Nephron (organoid): ENCODE measurements around the gene ATP5F1B.
A peak's percentile ranks its signal among the peaks of the same experiment; 100 is the strongest.

Source experiments
- H3K27ac Mint-ChIP-seq, 3 experiments: 2 replicates each; pipeline ENCODE4 v1.8.0; 2020; ENCODE audit warnings: mixed read lengths in 3 of 3, mild to moderate bottlenecking in 2 of 3, moderate library complexity in 1 of 3
- H3K27me3 Mint-ChIP-seq: 2 replicates; pipeline ENCODE4 v1.8.0; 2021; ENCODE audit warnings: low read depth, mild to moderate bottlenecking, moderate library complexity, mixed read lengths
- H3K36me3 Mint-ChIP-seq: 2 replicates; pipeline ENCODE4 v1.8.0; 2020; ENCODE audit warnings: low read depth, mixed read lengths
- H3K4me1 Mint-ChIP-seq: 2 replicates; pipeline ENCODE4 v1.8.0; 2020; ENCODE audit warnings: mixed read lengths
- H3K4me3 Mint-ChIP-seq, 3 experiments: 2 replicates each; pipeline ENCODE4 v1.8.0; 2020; ENCODE audit warnings: mild to moderate bottlenecking in 3 of 3, mixed read lengths in 3 of 3, moderate library complexity in 2 of 3
- H3K9me3 Mint-ChIP-seq: 2 replicates; pipeline ENCODE4 v1.8.0; 2020; ENCODE audit warnings: mixed read lengths
- CTCF ChIP-seq, 3 experiments: fragments of 200-600 bp; sonication (generic); IDR thresholded peaks; one replicate each; pipeline ENCODE4 v1.5.0; 2021; ENCODE audit warnings: antibody characterized with exemption in 3 of 3; ENCODE audit not compliant: unreplicated experiment in 3 of 3

The ATP5F1B gene

GRCh38 chr12:56601503-56601902 is 44.3 kb downstream of the ATP5F1B start:
- H3K27me3 Mint-ChIP-seq, result no peaks in the 10 kb centered on the region
- H3K9me3 Mint-ChIP-seq, result no peaks in the 10 kb centered on the region
- H3K36me3 Mint-ChIP-seq, result peaks cover 92% of the 10 kb centered on the region
- H3K27ac Mint-ChIP-seq, result no peak overlapping the region
- no peak for TF ChIP-seq CTCF (IDR thresholded peaks at IDR 0.05; ENCODE audit: unreplicated experiment in 3 of 3)
- no peak overlapping the region for H3K4me3 Mint-ChIP-seq
- H3K4me1 Mint-ChIP-seq, result no peaks in the 10 kb centered on the region

DNA sequence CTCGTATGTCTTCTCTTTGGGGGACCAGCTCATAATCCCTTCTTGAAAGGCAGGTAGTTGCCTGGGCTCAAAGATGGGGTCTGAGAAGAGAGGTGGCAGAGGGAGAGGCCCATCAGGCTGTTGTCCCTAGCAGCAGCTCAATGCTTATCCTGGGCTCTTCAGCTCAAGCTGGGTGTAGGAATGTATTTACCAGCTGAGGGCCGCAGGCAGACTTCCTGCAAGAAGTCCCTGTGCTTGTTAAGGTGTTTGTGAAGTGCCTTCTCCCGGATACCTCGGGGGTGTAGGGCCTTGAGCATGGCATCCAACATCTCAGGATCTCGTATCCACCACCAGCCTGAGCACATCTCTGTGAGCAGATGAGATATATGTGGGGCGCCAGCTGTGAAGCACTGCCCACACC is 45.0 kb downstream of the ATP5F1B start:
- Mint-ChIP-seq H3K4me3 (no peak overlapping the region), H3K9me3 (no peaks in the 10 kb centered on the region), H3K27ac (no peak overlapping the region), H3K36me3 (peaks cover 84% of the 10 kb centered on the region), H3K4me1 (no peaks in the 10 kb centered on the region), H3K27me3 (no peaks in the 10 kb centered on the region)
- no peak for TF ChIP-seq CTCF (IDR thresholded peaks at IDR 0.05; ENCODE audit: unreplicated experiment in 3 of 3)

DNA sequence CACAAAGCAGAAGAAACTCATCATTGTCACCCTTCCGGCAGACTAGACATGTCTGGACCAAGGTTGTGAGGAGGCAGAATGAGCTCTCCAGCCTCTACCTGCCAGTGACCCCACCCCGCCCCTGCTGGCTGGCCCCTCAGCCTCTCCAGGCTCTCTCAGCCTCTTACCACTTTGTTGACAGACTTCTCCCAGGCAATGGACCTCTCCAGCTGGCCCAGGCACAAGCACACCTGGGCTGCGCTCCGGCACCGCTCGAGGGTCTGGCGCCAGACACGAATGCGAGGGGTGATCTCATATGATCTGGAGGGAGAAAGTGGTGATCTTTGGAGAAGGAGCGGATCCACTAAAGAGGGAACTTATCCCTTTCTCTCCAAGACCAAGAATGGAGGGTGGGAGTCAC is 46.0 kb downstream of the ATP5F1B start:
- no peak for TF ChIP-seq CTCF (IDR thresholded peaks at IDR 0.05; ENCODE audit: unreplicated experiment in 3 of 3)
- no peaks in the 10 kb centered on the region for H3K9me3 Mint-ChIP-seq
- no peak overlapping the region for H3K4me3 Mint-ChIP-seq
- no peaks in the 10 kb centered on the region for H3K27me3 Mint-ChIP-seq
- H3K27ac Mint-ChIP-seq, result no peak overlapping the region
- H3K36me3 Mint-ChIP-seq, result peaks cover 75% of the 10 kb centered on the region
- H3K4me1 Mint-ChIP-seq, result peaks cover 2% of the 10 kb centered on the region

DNA sequence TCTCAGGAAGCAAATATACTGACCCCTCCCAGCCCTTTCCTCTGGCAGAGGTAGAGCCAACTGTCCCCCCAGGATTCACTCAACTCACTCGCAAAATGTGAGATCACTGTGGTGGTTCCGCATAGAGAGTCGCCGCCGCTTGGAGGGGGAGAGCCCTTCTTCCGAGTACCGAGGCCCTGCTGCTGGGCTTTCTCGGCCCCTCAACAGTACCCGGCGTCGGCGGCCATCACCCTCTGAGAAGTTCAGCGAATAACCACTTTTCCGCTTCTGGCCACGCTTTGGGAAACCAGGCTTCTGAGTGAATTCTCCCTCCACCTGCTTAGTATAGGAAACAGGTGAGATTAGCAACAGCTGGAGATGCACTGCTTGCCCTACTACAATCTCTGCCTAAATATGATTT is 46.7 kb downstream of the ATP5F1B start:
- Mint-ChIP-seq H3K9me3 (no peaks in the 10 kb centered on the region), H3K27me3 (no peaks in the 10 kb centered on the region), H3K4me1 (peaks cover 10% of the 10 kb centered on the region), H3K4me3 (no peak overlapping the region), H3K27ac (no peak overlapping the region), H3K36me3 (peaks cover 68% of the 10 kb centered on the region)
- TF ChIP-seq CTCF (IDR thresholded peaks at IDR 0.05; ENCODE audit: unreplicated experiment in 3 of 3), result no peak

DNA sequence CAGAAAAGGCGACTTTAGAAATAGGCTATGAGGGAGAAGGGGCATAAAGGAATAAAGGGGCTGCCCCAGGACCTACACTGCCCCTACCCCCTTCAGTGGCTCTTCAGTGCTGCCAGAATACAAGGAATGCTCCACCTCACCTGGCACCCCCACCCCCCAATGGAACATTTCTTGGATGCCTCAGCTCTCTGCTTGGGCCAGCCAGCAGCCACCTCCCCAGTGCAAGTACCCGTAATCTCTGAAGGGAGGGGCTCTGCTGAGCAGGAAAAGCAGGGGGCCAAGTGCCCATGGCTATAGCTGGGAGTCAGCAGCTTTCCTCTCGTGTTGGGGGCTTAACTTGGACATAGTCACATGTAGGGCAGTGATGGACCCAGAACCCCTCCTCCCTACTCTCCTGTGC is 49.0 kb downstream of the ATP5F1B start:
- TF ChIP-seq CTCF (IDR thresholded peaks at IDR 0.05; ENCODE audit: unreplicated experiment in 3 of 3), result no peak
- Mint-ChIP-seq H3K4me3 (no peak overlapping the region), H3K9me3 (no peaks in the 10 kb centered on the region), H3K36me3 (peaks cover 51% of the 10 kb centered on the region), H3K27ac (peak overlapping the region in 2 of 3 experiments; percentile 50 to 60), H3K4me1 (peaks cover 18% of the 10 kb centered on the region), H3K27me3 (no peaks in the 10 kb centered on the region)

- H3K27ac Mint-ChIP-seq, result peak overlapping the region; percentile 75 to 90 (median 85)
- peak; percentile 73 to 83 (median 76) for TF ChIP-seq CTCF (IDR thresholded peaks at IDR 0.05; ENCODE audit: unreplicated experiment in 3 of 3)
- no peaks in the 10 kb centered on the region for H3K9me3 Mint-ChIP-seq
- H3K27me3 Mint-ChIP-seq, result no peaks in the 10 kb centered on the region
- H3K4me3 Mint-ChIP-seq, result no peak overlapping the region
- H3K4me1 Mint-ChIP-seq, result peaks cover 26% of the 10 kb centered on the region
- peaks cover 30% of the 10 kb centered on the region for H3K36me3 Mint-ChIP-seq
These were observed 51.7 kb downstream of the ATP5F1B start for GRCh38 chr12:56593909-56594621.
